Loucy (cell line): ENCODE data around the gene STIP1.

Experiments
- EZH2phosphoT487 ChIP-seq: fragments of 200-600 bp; IDR thresholded peaks from 2 replicates; pipeline ENCODE4 v1.6.1; 2018; ENCODE audit warnings: antibody characterized with exemption, mild to moderate bottlenecking, moderate library complexity, borderline replicate concordance
- TF ChIP-seq, protein P1 (sequence below): fragments of 200-600 bp; sonication (generic); conservative IDR thresholded peaks from 2 replicates; pipeline ENCODE4 v1.5.1; 2014; ENCODE audit warnings: mild to moderate bottlenecking, antibody characterized with exemption, low read length

- TF ChIP-seq, protein P1, sequence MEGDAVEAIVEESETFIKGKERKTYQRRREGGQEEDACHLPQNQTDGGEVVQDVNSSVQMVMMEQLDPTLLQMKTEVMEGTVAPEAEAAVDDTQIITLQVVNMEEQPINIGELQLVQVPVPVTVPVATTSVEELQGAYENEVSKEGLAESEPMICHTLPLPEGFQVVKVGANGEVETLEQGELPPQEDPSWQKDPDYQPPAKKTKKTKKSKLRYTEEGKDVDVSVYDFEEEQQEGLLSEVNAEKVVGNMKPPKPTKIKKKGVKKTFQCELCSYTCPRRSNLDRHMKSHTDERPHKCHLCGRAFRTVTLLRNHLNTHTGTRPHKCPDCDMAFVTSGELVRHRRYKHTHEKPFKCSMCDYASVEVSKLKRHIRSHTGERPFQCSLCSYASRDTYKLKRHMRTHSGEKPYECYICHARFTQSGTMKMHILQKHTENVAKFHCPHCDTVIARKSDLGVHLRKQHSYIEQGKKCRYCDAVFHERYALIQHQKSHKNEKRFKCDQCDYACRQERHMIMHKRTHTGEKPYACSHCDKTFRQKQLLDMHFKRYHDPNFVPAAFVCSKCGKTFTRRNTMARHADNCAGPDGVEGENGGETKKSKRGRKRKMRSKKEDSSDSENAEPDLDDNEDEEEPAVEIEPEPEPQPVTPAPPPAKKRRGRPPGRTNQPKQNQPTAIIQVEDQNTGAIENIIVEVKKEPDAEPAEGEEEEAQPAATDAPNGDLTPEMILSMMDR = no peak
- no peak for TF ChIP-seq EZH2phosphoT487
Observed at GRCh38 chr11:64227405-64227956, 41.5 kb downstream of the STIP1 start.
